Fibroblast of lung (primary cell): Measurements from ENCODE around the gene LRRD1.
"Not testable (repeated sequence)": the region's sequence is repeated elsewhere in the genome, so short reads cannot be mapped to it uniquely, and the experiment has no call there.

Experiments
- CTCF ChIP-seq, 2 donors: IDR thresholded peaks in 1 of 2; conservative IDR thresholded peaks in 1 of 2; 1 replicate in 1 of 2; 2 replicates in 1 of 2; pipeline ENCODE4 v1.5.1; 2011 to 2012; ENCODE audit warnings: low read length in 2 of 2, control low read depth in 1 of 2, inconsistent platforms in 1 of 2, low read depth in 1 of 2, mild to moderate bottlenecking in 1 of 2
- EZH2 ChIP-seq: IDR thresholded peaks from 2 replicates; pipeline ENCODE4 v1.5.1; 2012; ENCODE audit warnings: low read length, control low read depth, mild to moderate bottlenecking; ENCODE audit errors: missing control alignments

DNA sequence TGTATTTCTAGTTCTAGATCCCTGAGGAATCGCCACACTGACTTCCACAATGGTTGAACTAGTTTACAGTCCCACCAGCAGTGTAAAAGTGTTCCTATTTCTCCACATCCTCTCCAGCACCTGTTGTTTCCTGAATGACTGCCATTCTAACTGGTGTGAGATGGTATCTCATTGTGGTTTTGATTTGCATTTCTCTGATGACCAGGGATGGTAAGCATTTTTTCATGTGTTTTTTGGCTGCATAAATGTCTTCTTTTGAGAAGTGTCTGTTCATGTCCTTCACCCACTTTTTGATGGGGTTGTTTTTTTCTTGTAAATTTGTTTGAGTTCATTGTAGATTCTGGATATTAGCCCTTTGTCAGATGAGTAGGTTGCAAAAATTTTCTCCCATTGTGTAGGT lies 5.4 kb upstream of the LRRD1 start:
- TF ChIP-seq CTCF (conservative IDR thresholded peaks at IDR 0.05 in 1 of 2, IDR thresholded peaks at IDR 0.05 in 1 of 2; ENCODE audit: low read depth in 1 of 2, low read length in 2 of 2); EZH2: not testable (repeated sequence)
